SK-N-SH treated with all-trans-retinoic acid at 6 μM for 48 hours (cell line): ENCODE measurements around the gene STK11IP.

Experiments
- BACH2 ChIP-seq: fragments of 250-450 bp; sonication (Bioruptor Pico); IDR thresholded peaks from 2 replicates; pipeline ENCODE4 v1.9.0; 2021; ENCODE audit warnings: mild to moderate bottlenecking, borderline replicate concordance
- ESRRG ChIP-seq: fragments of 250-450 bp; sonication (Bioruptor Pico); IDR thresholded peaks from 2 replicates; pipeline ENCODE4 v1.6.1; 2021; ENCODE audit warnings: mild to moderate bottlenecking
- ISL1 ChIP-seq: fragments of 250-450 bp; sonication (Bioruptor Pico); IDR thresholded peaks from 2 replicates; pipeline ENCODE4 v2.1.2; 2022; ENCODE audit warnings: mild to moderate bottlenecking, moderate library complexity
- RARB ChIP-seq: fragments of 250-450 bp; sonication (Bioruptor Pico); IDR thresholded peaks from 2 replicates; pipeline ENCODE4 v1.8.0; 2021; ENCODE audit warnings: mild to moderate bottlenecking, moderate library complexity
- SNAI2 ChIP-seq: fragments of 250-450 bp; sonication (Bioruptor Pico); IDR thresholded peaks from 2 replicates; pipeline ENCODE4 v1.5.0; 2020; ENCODE audit warnings: mild to moderate bottlenecking, moderate library complexity
- TOX ChIP-seq: fragments of 250-450 bp; sonication (Bioruptor Pico); IDR thresholded peaks from 2 replicates; pipeline ENCODE4 v1.8.0; 2021; ENCODE audit warnings: mild to moderate bottlenecking, moderate library complexity, borderline replicate concordance
- ZFP3 ChIP-seq: fragments of 250-450 bp; sonication (Bioruptor Pico); IDR thresholded peaks from 2 replicates; pipeline ENCODE4 v1.5.0; 2020; ENCODE audit warnings: mild to moderate bottlenecking, moderate library complexity
- ZFP30 ChIP-seq: fragments of 450-650 bp; formaldehyde crosslinking; IDR thresholded peaks from 2 replicates; pipeline ENCODE4 v1.5.0; 2022; ENCODE audit warnings: mild to moderate bottlenecking, moderate library complexity
- ZNF565 ChIP-seq: fragments of 450-650 bp; formaldehyde crosslinking; conservative IDR thresholded peaks from 2 replicates; pipeline ENCODE4 v1.5.0; 2020; ENCODE audit warnings: low read depth, mild to moderate bottlenecking, moderate library complexity
- ZNF70 ChIP-seq: fragments of 450-650 bp; formaldehyde crosslinking; IDR thresholded peaks from 2 replicates; pipeline ENCODE4 v1.5.0; 2020; ENCODE audit warnings: mild to moderate bottlenecking, moderate library complexity
- TF ChIP-seq, protein P1 (sequence below): fragments of 250-450 bp; sonication (Bioruptor Pico); IDR thresholded peaks from 2 replicates; pipeline ENCODE4 v1.8.0; 2020; ENCODE audit warnings: mild to moderate bottlenecking, moderate library complexity, borderline replicate concordance
- TF ChIP-seq, protein P2 (sequence below): fragments of 250-450 bp; sonication (Bioruptor Pico); IDR thresholded peaks from 2 replicates; pipeline ENCODE4 v1.5.1; 2021; ENCODE audit warnings: mild to moderate bottlenecking, moderate library complexity
- TF ChIP-seq, protein P3 (sequence below): fragments of 250-450 bp; sonication (Bioruptor Pico); IDR thresholded peaks from 2 replicates; pipeline ENCODE4 v1.5.1; 2020; ENCODE audit warnings: low read depth, mild to moderate bottlenecking, moderate library complexity

DNA sequence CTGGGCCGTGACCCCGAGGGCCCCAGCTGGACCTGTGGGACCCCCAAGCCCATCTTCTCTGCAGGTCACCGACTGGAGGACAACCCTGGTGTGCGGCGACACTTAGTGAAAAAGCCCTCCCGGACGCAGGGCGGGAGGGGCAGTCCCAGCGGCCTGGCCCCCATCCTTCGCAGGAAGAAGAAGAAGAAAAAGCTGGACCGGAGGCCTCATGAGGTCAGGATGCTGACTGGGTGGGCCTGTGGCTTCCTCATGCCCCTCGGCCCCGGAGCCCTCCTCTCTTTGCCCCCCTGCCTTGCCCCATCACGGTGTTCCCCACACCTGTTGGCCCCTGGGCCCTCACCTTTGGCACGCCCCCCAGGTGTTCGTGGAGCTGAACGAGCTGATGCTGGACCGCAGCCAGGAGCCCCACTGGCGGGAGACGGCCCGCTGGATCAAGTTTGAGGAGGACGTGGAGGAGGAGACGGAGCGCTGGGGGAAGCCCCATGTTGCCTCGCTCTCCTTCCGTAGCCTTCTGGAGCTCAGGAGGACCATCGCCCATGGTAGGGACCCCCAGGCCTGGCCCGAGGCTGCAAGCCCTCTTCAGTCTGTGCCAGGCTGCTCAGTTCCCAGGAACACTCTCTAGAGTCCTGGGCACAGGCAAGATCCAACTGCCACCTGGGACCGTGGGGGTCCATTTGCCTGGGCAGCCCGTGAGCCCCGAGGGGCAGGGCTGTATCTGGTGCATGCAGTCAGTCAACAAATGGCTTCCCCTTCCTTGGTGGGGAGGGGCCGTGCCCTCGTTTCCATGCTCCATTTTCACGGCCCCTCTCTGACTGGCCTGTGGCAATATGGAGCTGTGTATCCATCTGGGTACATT lies 34.5 kb downstream of the STK11IP start:
- no peak for TF ChIP-seq BACH2 (CRISPR knock-in tag)
- TF ChIP-seq TOX (CRISPR knock-in tag), result no peak
- TF ChIP-seq, protein P1, sequence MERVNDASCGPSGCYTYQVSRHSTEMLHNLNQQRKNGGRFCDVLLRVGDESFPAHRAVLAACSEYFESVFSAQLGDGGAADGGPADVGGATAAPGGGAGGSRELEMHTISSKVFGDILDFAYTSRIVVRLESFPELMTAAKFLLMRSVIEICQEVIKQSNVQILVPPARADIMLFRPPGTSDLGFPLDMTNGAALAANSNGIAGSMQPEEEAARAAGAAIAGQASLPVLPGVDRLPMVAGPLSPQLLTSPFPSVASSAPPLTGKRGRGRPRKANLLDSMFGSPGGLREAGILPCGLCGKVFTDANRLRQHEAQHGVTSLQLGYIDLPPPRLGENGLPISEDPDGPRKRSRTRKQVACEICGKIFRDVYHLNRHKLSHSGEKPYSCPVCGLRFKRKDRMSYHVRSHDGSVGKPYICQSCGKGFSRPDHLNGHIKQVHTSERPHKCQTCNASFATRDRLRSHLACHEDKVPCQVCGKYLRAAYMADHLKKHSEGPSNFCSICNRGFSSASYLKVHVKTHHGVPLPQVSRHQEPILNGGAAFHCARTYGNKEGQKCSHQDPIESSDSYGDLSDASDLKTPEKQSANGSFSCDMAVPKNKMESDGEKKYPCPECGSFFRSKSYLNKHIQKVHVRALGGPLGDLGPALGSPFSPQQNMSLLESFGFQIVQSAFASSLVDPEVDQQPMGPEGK (CRISPR knock-in tag), result no peak
- no peak for TF ChIP-seq ZFP30 (CRISPR knock-in tag)
- TF ChIP-seq SNAI2 (CRISPR knock-in tag), result no peak
- TF ChIP-seq, protein P2, sequence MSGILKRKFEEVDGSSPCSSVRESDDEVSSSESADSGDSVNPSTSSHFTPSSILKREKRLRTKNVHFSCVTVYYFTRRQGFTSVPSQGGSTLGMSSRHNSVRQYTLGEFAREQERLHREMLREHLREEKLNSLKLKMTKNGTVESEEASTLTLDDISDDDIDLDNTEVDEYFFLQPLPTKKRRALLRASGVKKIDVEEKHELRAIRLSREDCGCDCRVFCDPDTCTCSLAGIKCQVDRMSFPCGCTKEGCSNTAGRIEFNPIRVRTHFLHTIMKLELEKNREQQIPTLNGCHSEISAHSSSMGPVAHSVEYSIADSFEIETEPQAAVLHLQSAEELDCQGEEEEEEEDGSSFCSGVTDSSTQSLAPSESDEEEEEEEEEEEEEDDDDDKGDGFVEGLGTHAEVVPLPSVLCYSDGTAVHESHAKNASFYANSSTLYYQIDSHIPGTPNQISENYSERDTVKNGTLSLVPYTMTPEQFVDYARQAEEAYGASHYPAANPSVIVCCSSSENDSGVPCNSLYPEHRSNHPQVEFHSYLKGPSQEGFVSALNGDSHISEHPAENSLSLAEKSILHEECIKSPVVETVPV, result no peak
- TF ChIP-seq ISL1 (CRISPR knock-in tag), result no peak
- TF ChIP-seq RARB (CRISPR knock-in tag), result no peak
- no peak for TF ChIP-seq ZFP3
- TF ChIP-seq ESRRG (CRISPR knock-in tag), result no peak
- TF ChIP-seq, protein P3, sequence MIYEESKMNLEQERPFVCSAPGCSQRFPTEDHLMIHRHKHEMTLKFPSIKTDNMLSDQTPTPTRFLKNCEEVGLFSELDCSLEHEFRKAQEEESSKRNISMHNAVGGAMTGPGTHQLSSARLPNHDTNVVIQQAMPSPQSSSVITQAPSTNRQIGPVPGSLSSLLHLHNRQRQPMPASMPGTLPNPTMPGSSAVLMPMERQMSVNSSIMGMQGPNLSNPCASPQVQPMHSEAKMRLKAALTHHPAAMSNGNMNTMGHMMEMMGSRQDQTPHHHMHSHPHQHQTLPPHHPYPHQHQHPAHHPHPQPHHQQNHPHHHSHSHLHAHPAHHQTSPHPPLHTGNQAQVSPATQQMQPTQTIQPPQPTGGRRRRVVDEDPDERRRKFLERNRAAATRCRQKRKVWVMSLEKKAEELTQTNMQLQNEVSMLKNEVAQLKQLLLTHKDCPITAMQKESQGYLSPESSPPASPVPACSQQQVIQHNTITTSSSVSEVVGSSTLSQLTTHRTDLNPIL (CRISPR knock-in tag), result no peak
- TF ChIP-seq ZNF565 (CRISPR knock-in tag), result no peak
- no peak for TF ChIP-seq ZNF70 (CRISPR knock-in tag)
